Endodermal cell (in vitro differentiated cells): ENCODE measurements around the gene SSBP3. TPM values are rescaled to one million over a fixed set of nuclear protein-coding genes. Genes with fewer than 3 reads are reported as not detected.

Experiments used
- DNase-seq: peaks from one replicate; pipeline ENCODE4 v3.0.0-alpha.2; 2017
- H3K27ac ChIP-seq: 2 replicates; pipeline ENCODE4 v1.5.1; 2013; ENCODE audit warnings: mild to moderate bottlenecking, low read depth, low read length, moderate library complexity
- H3K27me3 ChIP-seq: 2 replicates; pipeline ENCODE4 v1.6.1; 2013; ENCODE audit warnings: mild to moderate bottlenecking, low read length, moderate library complexity; ENCODE audit not compliant: insufficient read depth, control insufficient read depth, poor library complexity, severe bottlenecking
- H3K36me3 ChIP-seq: 2 replicates; pipeline ENCODE4 v1.7.0; 2013; ENCODE audit warnings: mild to moderate bottlenecking, low read length, moderate library complexity; ENCODE audit not compliant: control insufficient read depth, insufficient read depth
- H3K4me1 ChIP-seq: one replicate; pipeline ENCODE4 v1.7.0; 2013; ENCODE audit warnings: low read length; ENCODE audit not compliant: control insufficient read depth, insufficient read depth
- H3K4me3 ChIP-seq: 2 replicates; pipeline ENCODE4 v1.5.1; 2013; ENCODE audit warnings: mild to moderate bottlenecking, low read length, moderate library complexity
- H3K9ac ChIP-seq: 2 replicates; pipeline ENCODE4 v1.6.1; 2013; ENCODE audit warnings: mild to moderate bottlenecking, low read length, moderate library complexity; ENCODE audit not compliant: poor library complexity, severe bottlenecking; ENCODE audit errors: extremely low read depth
- H3K9me3 ChIP-seq: 2 replicates; pipeline ENCODE4 v1.6.1; 2013; ENCODE audit warnings: mild to moderate bottlenecking, low read length, moderate library complexity; ENCODE audit not compliant: control insufficient read depth
- H3K27ac Mint-ChIP-seq: 2 replicates; pipeline ENCODE4 v1.8.0; 2020; ENCODE audit warnings: mixed read lengths
- H3K27me3 Mint-ChIP-seq: 2 replicates; pipeline ENCODE4 v1.8.0; 2021; ENCODE audit warnings: mild to moderate bottlenecking, mixed read lengths; ENCODE audit not compliant: insufficient read depth
- H3K36me3 Mint-ChIP-seq: 2 replicates; pipeline ENCODE4 v1.8.0; 2020; ENCODE audit warnings: low read depth, mixed read lengths
- H3K4me1 Mint-ChIP-seq: 2 replicates; pipeline ENCODE4 v1.8.0; 2020; ENCODE audit warnings: mixed read lengths
- H3K4me3 Mint-ChIP-seq: 2 replicates; pipeline ENCODE4 v1.8.0; 2020; ENCODE audit warnings: mild to moderate bottlenecking, moderate library complexity, mixed read lengths
- H3K9me3 Mint-ChIP-seq: 2 replicates; pipeline ENCODE4 v1.8.0; 2020; ENCODE audit warnings: mild to moderate bottlenecking, mixed read lengths
- WGBS, 2 experiments: methylation state at CpG; one replicate each; pipeline versions ENCODE4 v1.1.5 to v1.1.7; 2013; ENCODE audit warnings: missing lambda C conversion rate in 2 of 2, mixed read lengths in 1 of 2; ENCODE audit not compliant: insufficient coverage in 1 of 2, insufficient read length in 1 of 2; 5-methylcytosine and 5-hydroxymethylcytosine counted together
- total RNA-seq, 2 donors: library from RNA; stranded (reverse); fragmentation: NEBNext Ultra II Directional in 1 of 2; extraction: Animal tissue kit (Norgen Biotek cat#: 25700) in 1 of 2; gene quantifications; 2 replicates in 1 of 2; 3 replicates in 1 of 2; pipeline ENCODE4 v1.2.1, GENCODE V29; 2021
- TF ChIP-seq, protein P1 (sequence below): fragments of 200-600 bp; sonication (generic); conservative IDR thresholded peaks from 2 replicates; pipeline ENCODE4 v1.5.0; 2021; ENCODE audit warnings: antibody characterized with exemption, mild to moderate bottlenecking

Gene SSBP3
- total RNA-seq, 2 donors from 2014 or later, result 342 TPM

DNA sequence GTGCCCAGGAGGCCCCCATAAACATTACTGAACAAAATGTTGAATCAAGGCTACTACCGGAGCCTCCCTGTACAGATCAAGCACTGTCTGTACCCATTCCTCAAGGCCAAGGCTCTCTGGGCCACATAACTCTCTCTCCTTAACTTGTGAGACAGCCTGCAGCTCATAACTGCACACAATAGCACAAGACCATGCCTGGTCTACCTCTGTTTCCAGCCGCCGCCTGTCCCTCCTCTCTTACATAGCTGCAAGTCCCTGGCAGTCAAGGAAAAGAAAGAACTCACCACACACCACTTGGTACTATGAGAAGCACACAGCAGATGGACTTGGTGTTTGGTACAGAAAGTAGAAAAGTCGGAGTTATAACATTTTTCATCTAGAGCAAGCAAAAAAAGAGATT, 91.1 kb downstream of the SSBP3 start:
- 94 to 100% methylated on average over 2 to 4 of the region's 4 CpGs for WGBS, 2 experiments

DNA sequence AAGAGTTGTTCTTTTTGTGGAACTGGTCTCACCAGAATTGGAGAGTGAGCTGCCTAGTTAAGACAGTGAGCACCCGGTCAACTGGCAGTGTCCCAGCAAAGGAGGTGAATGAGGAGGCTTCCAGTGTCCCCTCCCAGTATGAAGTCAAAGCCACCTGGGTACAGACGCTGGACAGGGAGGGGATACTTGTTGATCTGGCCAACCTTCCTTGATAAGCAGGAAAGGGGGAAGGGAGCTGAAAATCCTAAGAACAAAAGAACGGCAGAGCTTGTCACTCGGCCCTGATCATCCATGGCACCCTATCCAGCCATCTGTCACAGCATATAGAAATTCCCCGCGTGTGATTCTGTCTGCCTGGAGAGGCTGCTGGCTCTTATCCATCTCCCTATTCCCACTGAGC, 91.5 kb downstream of the SSBP3 start:
- no peaks in the 10 kb centered on the region for H3K9me3 Mint-ChIP-seq

More for the DNA sequence above, 91.1 kb downstream of the SSBP3 start:
- Mint-ChIP-seq H3K4me3 (peak overlapping the region; percentile 6), H3K27ac (peak overlapping the region; percentile 71), H3K4me1 (peaks cover 68% of the 10 kb centered on the region), H3K9me3 (no peaks in the 10 kb centered on the region), H3K36me3 (peaks cover 33% of the 10 kb centered on the region), H3K27me3 (no peaks in the 10 kb centered on the region)
- H3K9me3 ChIP-seq, result no peaks in the 10 kb centered on the region
- peaks cover 46% of the 10 kb centered on the region for H3K36me3 ChIP-seq
- peak overlapping the region; percentile 50 for H3K4me3 ChIP-seq
- no peak for DNase-seq
- peaks cover 48% of the 10 kb centered on the region for H3K4me1 ChIP-seq
- H3K27ac ChIP-seq, result peak overlapping the region; percentile 74
- H3K9ac ChIP-seq, result peak overlapping the region; percentile 24
- TF ChIP-seq, protein P1, sequence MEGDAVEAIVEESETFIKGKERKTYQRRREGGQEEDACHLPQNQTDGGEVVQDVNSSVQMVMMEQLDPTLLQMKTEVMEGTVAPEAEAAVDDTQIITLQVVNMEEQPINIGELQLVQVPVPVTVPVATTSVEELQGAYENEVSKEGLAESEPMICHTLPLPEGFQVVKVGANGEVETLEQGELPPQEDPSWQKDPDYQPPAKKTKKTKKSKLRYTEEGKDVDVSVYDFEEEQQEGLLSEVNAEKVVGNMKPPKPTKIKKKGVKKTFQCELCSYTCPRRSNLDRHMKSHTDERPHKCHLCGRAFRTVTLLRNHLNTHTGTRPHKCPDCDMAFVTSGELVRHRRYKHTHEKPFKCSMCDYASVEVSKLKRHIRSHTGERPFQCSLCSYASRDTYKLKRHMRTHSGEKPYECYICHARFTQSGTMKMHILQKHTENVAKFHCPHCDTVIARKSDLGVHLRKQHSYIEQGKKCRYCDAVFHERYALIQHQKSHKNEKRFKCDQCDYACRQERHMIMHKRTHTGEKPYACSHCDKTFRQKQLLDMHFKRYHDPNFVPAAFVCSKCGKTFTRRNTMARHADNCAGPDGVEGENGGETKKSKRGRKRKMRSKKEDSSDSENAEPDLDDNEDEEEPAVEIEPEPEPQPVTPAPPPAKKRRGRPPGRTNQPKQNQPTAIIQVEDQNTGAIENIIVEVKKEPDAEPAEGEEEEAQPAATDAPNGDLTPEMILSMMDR, result no peak
- no peaks in the 10 kb centered on the region for H3K27me3 ChIP-seq

DNA sequence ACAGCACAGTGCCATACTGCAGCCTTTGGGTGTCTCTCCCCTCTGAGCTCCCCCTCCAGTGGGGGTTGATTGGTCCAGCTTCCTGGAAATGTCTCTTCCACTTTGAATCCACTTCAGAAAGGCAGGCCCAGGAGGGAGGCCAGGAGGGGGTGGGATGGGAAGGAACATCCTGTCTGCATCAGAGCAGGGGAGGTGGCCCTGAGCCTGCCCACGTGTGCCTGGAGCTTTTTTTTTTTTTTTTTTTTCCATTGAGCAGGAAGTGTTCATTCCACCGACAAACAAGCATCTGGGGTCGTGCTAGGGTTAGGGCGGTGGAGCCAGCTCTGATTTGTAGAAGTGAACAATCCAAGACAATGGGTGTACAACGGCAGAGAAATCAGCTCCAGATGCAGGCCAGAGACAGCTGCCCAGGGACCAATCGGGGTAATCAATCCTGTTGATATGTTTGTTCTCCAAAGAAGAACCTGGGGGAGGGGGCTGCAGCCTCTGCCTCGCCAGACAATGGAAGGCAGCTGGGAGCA, 93.3 kb downstream of the SSBP3 start:
- Histone ChIP-seq H3K27ac (peak overlapping the region; percentile 81), H3K4me1 (peaks cover 47% of the 10 kb centered on the region), H3K4me3 (no peak overlapping the region), H3K9ac (no peak overlapping the region), H3K9me3 (no peaks in the 10 kb centered on the region), H3K27me3 (no peaks in the 10 kb centered on the region), H3K36me3 (peaks cover 47% of the 10 kb centered on the region)
- H3K9me3 Mint-ChIP-seq, result no peaks in the 10 kb centered on the region
- H3K27ac Mint-ChIP-seq, result peak overlapping the region; percentile 60
- peaks cover 63% of the 10 kb centered on the region for H3K4me1 Mint-ChIP-seq
- TF ChIP-seq, protein P1, result no peak
- peaks cover 29% of the 10 kb centered on the region for H3K36me3 Mint-ChIP-seq
- no peaks in the 10 kb centered on the region for H3K27me3 Mint-ChIP-seq
- WGBS, 2 experiments, result 39 to 56% methylated on average over 6 to 7 of the region's 7 CpGs
- peak overlapping the region; percentile 11 for H3K4me3 Mint-ChIP-seq
- DNase-seq, result peak; percentile 67

More for the DNA sequence above, 91.5 kb downstream of the SSBP3 start:
- Histone ChIP-seq H3K27me3 (no peaks in the 10 kb centered on the region), H3K4me1 (peaks cover 47% of the 10 kb centered on the region), H3K9ac (peak overlapping the region; percentile 24), H3K27ac (peak overlapping the region; percentile 74), H3K9me3 (no peaks in the 10 kb centered on the region), H3K36me3 (peaks cover 46% of the 10 kb centered on the region), H3K4me3 (peak overlapping the region; percentile 50)
- H3K27me3 Mint-ChIP-seq, result no peaks in the 10 kb centered on the region
- H3K4me1 Mint-ChIP-seq, result peaks cover 68% of the 10 kb centered on the region
- no peak for DNase-seq
- peak overlapping the region; percentile 6 for H3K4me3 Mint-ChIP-seq
- WGBS, 2 experiments, result 45 to 56% methylated on average over 6 of the region's 6 CpGs
- TF ChIP-seq, protein P1, result no peak
- peaks cover 33% of the 10 kb centered on the region for H3K36me3 Mint-ChIP-seq
- H3K27ac Mint-ChIP-seq, result peak overlapping the region; percentile 87
